ENCODE results near the gene SLC19A3. TPM values are rescaled to one million over a fixed set of nuclear protein-coding genes. Genes with fewer than 3 reads are reported as not detected.
"Not testable (repeated sequence)": the region's sequence is repeated elsewhere in the genome, so short reads cannot be mapped to it uniquely, and the experiment has no call there.

Gene SLC19A3
- total RNA-seq, 1 experiment from 2014 or later, result 0.17 TPM

- no peak for DNase-seq (ENCODE audit: low read depth)
Measured at GRCh38 chr2:227703280-227703732, 14.5 kb downstream of the SLC19A3 start.

- DNase-seq (ENCODE audit: low read depth), result no peak
Measured at GRCh38 chr2:227701556-227701955, 16.3 kb downstream of the SLC19A3 start.

- DNase-seq (ENCODE audit: low read depth), result no peak
Measured at GRCh38 chr2:227696990-227697679, 20.7 kb downstream of the SLC19A3 start.

- DNase-seq (ENCODE audit: low read depth), result no peak
Measured at GRCh38 chr2:227687189-227687588, 30.6 kb downstream of the SLC19A3 start.

- DNase-seq (ENCODE audit: low read depth), result no peak
Measured at GRCh38 chr2:227684258-227684657, 33.6 kb downstream of the SLC19A3 start.

- no peak for DNase-seq (ENCODE audit: low read depth)
Measured at GRCh38 chr2:227677928-227678327, 39.9 kb downstream of the SLC19A3 start.

- no peak for DNase-seq (ENCODE audit: low read depth)
Measured at GRCh38 chr2:227674485-227674884, 43.3 kb downstream of the SLC19A3 start.

- DNase-seq (ENCODE audit: low read depth), result not testable (repeated sequence)
Measured at GRCh38 chr2:227673620-227674019, 44.2 kb downstream of the SLC19A3 start.

- no peak for DNase-seq (ENCODE audit: low read depth)
Measured at GRCh38 chr2:227671170-227671905, 46.5 kb downstream of the SLC19A3 start.

- DNase-seq (ENCODE audit: low read depth), result not testable (repeated sequence)
Measured at GRCh38 chr2:227666631-227667170, 51.1 kb downstream of the SLC19A3 start, which contains the start of gene SCYGR5. Gene SCYGR5 (plus strand): TSS chr2:227666804. CDS start chr2:227666804, 0 bp downstream.

GRCh38 chr2:227665189-227665940 is 52.5 kb downstream of the SLC19A3 start:
- no peak for DNase-seq (ENCODE audit: low read depth)

- no peak for DNase-seq (ENCODE audit: low read depth)
Measured at GRCh38 chr2:227661827-227662226, 56.0 kb downstream of the SLC19A3 start.

GRCh38 chr2:227661025-227661649 is 56.7 kb downstream of the SLC19A3 start:
- DNase-seq (ENCODE audit: low read depth), result no peak

- no peak for DNase-seq (ENCODE audit: low read depth)
Measured at GRCh38 chr2:227657199-227657845, 60.5 kb downstream of the SLC19A3 start.

- peak; percentile 88 for DNase-seq (ENCODE audit: low read depth)
Measured at GRCh38 chr2:227655454-227655853, 62.4 kb downstream of the SLC19A3 start.

GRCh38 chr2:227654426-227654825 is 63.4 kb downstream of the SLC19A3 start:
- no peak for DNase-seq (ENCODE audit: low read depth)

GRCh38 chr2:227653419-227653818 is 64.4 kb downstream of the SLC19A3 start:
- peak; percentile 46 for DNase-seq (ENCODE audit: low read depth)

GRCh38 chr2:227643990-227644551 is 73.8 kb downstream of the SLC19A3 start:
- no peak for DNase-seq (ENCODE audit: low read depth)

- no peak for DNase-seq (ENCODE audit: low read depth)
Measured at GRCh38 chr2:227642656-227643055, 75.2 kb downstream of the SLC19A3 start.

GRCh38 chr2:227634201-227634600 is 83.6 kb downstream of the SLC19A3 start:
- no peak for DNase-seq (ENCODE audit: low read depth)

Data from LHCN-M2 (cell line).